Ascending aorta (tissue), 2 donors: ENCODE measurements around the gene ATRX. TPM values are rescaled to one million over a fixed set of nuclear protein-coding genes. Genes with fewer than 3 reads are reported as not detected.
A peak's percentile ranks its signal among the peaks of the same experiment; 100 is the strongest.
"Not testable (repeated sequence)": the region's sequence is repeated elsewhere in the genome, so short reads cannot be mapped to it uniquely, and the experiment has no call there.

ENCODE experiments used
- DNase-seq, 2 donors: peaks; one replicate each; pipeline ENCODE4 v3.0.0-alpha.2; 2019; ENCODE audit warnings: low spot score in 2 of 2
- H3K27ac ChIP-seq, 2 donors: fragments of 200-600 bp; sonication (generic); one replicate each; pipeline ENCODE4 v1.5.1; 2016 to 2017; ENCODE audit warnings: mild to moderate bottlenecking in 1 of 2
- H3K27me3 ChIP-seq: fragments of 200-600 bp; sonication (generic); one replicate; pipeline ENCODE4 v1.5.1; 2017
- H3K36me3 ChIP-seq, 2 donors: fragments of 200-600 bp; sonication (generic); one replicate each; pipeline ENCODE4 v1.5.1; 2016
- H3K4me1 ChIP-seq, 2 donors: fragments of 200-600 bp; sonication (generic); one replicate each; pipeline ENCODE4 v1.5.1; 2016 to 2017; ENCODE audit warnings: mild to moderate bottlenecking in 1 of 2
- H3K4me3 ChIP-seq, 2 donors: fragments of 200-600 bp; sonication (generic); one replicate each; pipeline ENCODE4 v1.5.1; 2016 to 2017; ENCODE audit warnings: mild to moderate bottlenecking in 1 of 2
- H3K9me3 ChIP-seq, 2 donors: fragments of 200-600 bp; sonication (generic); one replicate each; pipeline ENCODE4 v1.5.1; 2016
- CTCF ChIP-seq, 3 experiments: fragments of 200-600 bp in 2 of 3; fragments of 450-650 bp in 1 of 3; sonication (generic) in 2 of 3; IDR thresholded peaks; one replicate each; pipeline ENCODE4 v1.5.1; 2016 to 2019; ENCODE audit warnings: antibody characterized with exemption in 3 of 3, mild to moderate bottlenecking in 1 of 3, moderate library complexity in 1 of 3
- intact Hi-C: fragments of 100-400 bp; cut with DNase I; formaldehyde crosslinking; loops from one replicate; pipeline ENCODE4 v1.15.1; 2023
- total RNA-seq: library from RNA; depleted of rRNA; stranded (reverse); fragments of >200 nt; gene quantifications from one replicate; pipeline ENCODE4 v1.1.0, GENCODE V29; 2016

The ATRX gene
- total RNA-seq, 1 donor from 2014 or later, result 117 TPM

GRCh38 chrX:77742788-77743476 is 43.1 kb downstream of the ATRX start:
- no peak for TF ChIP-seq CTCF (IDR thresholded peaks at IDR 0.05)
- H3K4me3 ChIP-seq, result no peak overlapping the region
- DNase-seq, result peak in 1 of 2 donors; percentile 68
- H3K9me3 ChIP-seq, result no peaks in the 10 kb centered on the region
- peak overlapping the region in 1 of 2 donors; percentile 39 for H3K27ac ChIP-seq
- H3K36me3 ChIP-seq, result no peaks in the 10 kb centered on the region
- H3K27me3 ChIP-seq, result no peaks in the 10 kb centered on the region
- no peaks in the 10 kb centered on the region for H3K4me1 ChIP-seq
- intact Hi-C loops, result no loop called here

DNA sequence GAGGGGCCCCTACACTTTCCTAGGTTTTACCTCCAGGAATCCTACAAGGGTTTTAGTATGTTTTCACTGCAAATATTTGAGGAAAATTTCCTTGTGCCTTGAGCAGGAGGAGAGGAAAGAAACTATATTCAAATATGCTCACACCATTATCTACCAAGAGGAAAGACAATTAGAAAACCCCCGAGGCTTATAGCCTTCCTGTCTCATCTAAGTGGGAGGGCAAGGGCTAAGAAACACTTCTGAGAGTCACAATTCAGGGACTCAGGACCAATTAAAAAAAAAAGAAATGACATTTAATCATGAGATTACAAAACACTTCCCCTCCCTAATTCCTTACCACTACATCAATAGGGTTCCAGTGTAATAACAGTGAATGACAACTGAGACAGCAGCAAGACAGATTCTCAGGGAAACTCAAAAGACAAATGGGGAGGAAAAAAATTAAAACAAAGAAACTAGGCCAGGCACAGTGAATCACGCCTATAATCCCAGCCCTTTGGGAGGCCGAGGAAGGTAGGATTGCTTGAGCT is 45.6 kb downstream of the ATRX start:
- Histone ChIP-seq H3K4me3 (no peak overlapping the region), H3K27me3 (no peaks in the 10 kb centered on the region), H3K36me3 (no peaks in the 10 kb centered on the region), H3K27ac (peak overlapping the region in 1 of 2 donors; percentile 22), H3K9me3 (no peaks in the 10 kb centered on the region), H3K4me1 (no peaks in the 10 kb centered on the region)
- no peak for DNase-seq
- intact Hi-C loops, result no loop called here
- no peak for TF ChIP-seq CTCF (IDR thresholded peaks at IDR 0.05)

GRCh38 chrX:77733342-77733741 is 52.7 kb downstream of the ATRX start:
- TF ChIP-seq CTCF (IDR thresholded peaks at IDR 0.05), result no peak
- no peak overlapping the region for H3K27ac ChIP-seq
- no peaks in the 10 kb centered on the region for H3K4me1 ChIP-seq
- no peak for DNase-seq
- peaks cover 0 to 6% of the 10 kb centered on the region in 2 donors for H3K9me3 ChIP-seq
- no peak overlapping the region for H3K4me3 ChIP-seq
- no peaks in the 10 kb centered on the region for H3K36me3 ChIP-seq
- intact Hi-C loops, result no loop called here
- no peaks in the 10 kb centered on the region for H3K27me3 ChIP-seq

DNA sequence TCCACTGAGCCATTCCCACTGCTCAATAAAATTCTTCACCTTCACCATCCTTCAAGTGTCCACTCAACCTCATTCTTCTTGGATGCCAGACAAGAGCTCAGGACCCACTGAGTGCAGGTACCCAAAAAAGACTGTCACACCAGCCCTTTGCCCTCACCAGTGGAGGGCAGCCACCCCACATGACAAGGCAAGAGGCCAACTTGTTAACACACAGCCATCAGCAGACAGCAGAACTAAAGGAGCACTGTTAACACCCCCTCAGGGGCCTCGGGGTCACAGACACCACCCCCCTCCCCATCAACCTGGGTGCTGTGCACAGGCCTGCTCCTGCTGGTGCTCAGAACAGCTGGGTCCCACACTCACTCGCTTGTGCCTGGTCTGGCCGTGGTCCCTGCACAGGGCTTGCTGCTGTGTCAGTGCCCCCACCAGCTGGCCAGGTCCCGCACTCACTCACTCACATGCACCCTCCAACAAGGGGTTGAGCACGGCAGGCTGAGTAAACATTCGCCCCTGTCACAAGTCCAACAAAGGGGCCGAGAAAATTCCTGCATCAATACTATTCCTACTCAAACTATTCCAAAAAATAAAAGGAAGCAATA is 54.1 kb downstream of the ATRX start:
- no peaks in the 10 kb centered on the region for H3K36me3 ChIP-seq
- H3K4me3 ChIP-seq, result no peak overlapping the region
- peaks cover 0 to 6% of the 10 kb centered on the region in 2 donors for H3K9me3 ChIP-seq
- intact Hi-C loops, result no loop called here
- H3K4me1 ChIP-seq, result no peaks in the 10 kb centered on the region
- no peak for DNase-seq
- H3K27me3 ChIP-seq, result no peaks in the 10 kb centered on the region
- no peak for TF ChIP-seq CTCF (IDR thresholded peaks at IDR 0.05)
- no peak overlapping the region for H3K27ac ChIP-seq

GRCh38 chrX:77726095-77726494 is 59.9 kb downstream of the ATRX start:
- H3K36me3 ChIP-seq, DNase-seq, H3K9me3 ChIP-seq, H3K27ac ChIP-seq, H3K4me3 ChIP-seq, H3K27me3 ChIP-seq, intact Hi-C loops, H3K4me1 ChIP-seq: not testable (repeated sequence)

- H3K4me1 ChIP-seq, result no peaks in the 10 kb centered on the region
These were observed 62.3 kb downstream of the ATRX start for GRCh38 chrX:77723681-77724080.

More at GRCh38 chrX:77723681-77724080, 62.3 kb downstream of the ATRX start:
- H3K9me3 ChIP-seq, result peaks cover 0 to 4% of the 10 kb centered on the region in 2 donors
- H3K4me3 ChIP-seq, result no peak overlapping the region
- no peak for TF ChIP-seq CTCF (IDR thresholded peaks at IDR 0.05)
- no peak for DNase-seq
- H3K27ac ChIP-seq, result no peak overlapping the region
- H3K27me3 ChIP-seq, result no peaks in the 10 kb centered on the region
- no peaks in the 10 kb centered on the region for H3K36me3 ChIP-seq
- intact Hi-C loops, result no loop called here
